Measurements from ENCODE around the gene TRIM44.
A peak's percentile ranks its signal among the peaks of the same experiment; 100 is the strongest.
"Not testable (repeated sequence)": the region's sequence is repeated elsewhere in the genome, so short reads cannot be mapped to it uniquely, and the experiment has no call there.

Gene TRIM44

GRCh38 chr11:35675901-35676610 lies 13.5 kb downstream of the TRIM44 start:
- no peak for DNase-seq

DNA sequence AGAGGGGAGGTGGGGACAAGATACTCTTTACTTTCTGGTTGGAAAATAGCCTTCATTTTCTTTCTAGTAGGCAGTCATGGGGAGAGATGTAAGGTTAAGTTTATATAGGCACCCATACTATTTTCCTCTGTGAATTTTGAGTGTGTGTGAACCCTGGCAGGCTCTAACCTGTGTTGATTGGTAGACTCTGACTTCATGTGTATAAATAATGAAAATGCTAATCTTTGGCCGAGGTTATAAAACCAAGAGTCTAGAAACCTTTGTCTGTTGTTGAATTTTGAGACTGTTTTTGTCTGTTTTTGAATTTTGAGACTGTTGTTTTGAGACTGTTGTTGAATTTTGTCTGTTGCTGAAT lies 14.0 kb downstream of the TRIM44 start:
- no peak for DNase-seq

- no peak for DNase-seq
These were observed 15.3 kb downstream of the TRIM44 start for GRCh38 chr11:35677904-35678303.

DNA sequence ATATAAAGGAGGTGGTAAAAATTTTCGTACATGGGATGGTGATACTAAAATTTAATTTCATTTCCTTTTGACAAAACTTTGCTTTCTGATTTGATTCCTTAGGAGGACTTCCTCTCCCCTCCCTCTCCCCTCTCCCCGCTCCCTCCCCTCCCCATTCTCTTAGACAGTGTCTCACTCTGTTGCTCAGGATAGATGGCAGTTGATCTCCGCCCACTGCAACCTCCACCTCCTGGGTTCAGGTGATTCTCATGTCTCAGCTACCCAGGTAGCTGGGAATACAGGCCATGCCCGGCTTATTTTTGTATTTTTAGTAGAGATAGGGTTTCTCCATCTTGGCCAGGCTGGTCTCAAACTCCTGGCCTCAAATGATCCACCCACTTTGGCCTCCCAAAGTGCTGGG lies 15.9 kb downstream of the TRIM44 start:
- no peak for DNase-seq

DNA sequence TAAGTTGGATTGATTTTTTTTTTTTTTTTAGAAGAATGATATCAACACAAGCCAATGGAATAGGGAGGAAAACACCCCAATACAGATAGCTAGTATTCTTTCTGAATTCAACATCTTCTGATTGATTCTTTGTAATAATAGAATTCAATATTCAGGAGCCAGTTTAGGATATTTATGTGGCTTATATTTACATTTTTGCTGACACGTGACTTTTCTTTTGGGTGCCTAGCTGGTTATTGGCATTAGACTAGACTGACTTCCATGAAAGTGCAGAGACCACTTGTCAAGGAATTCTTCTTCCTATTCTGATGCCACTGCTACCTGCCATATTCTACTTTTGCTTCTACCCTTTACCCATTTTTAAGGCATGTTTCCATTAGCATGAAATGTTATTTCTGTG lies 16.4 kb downstream of the TRIM44 start:
- no peak for DNase-seq

GRCh38 chr11:35680506-35680905 lies 17.9 kb downstream of the TRIM44 start:
- DNase-seq, result no peak

- no peak for DNase-seq
These were observed 18.7 kb downstream of the TRIM44 start for GRCh38 chr11:35681163-35681767.

DNA sequence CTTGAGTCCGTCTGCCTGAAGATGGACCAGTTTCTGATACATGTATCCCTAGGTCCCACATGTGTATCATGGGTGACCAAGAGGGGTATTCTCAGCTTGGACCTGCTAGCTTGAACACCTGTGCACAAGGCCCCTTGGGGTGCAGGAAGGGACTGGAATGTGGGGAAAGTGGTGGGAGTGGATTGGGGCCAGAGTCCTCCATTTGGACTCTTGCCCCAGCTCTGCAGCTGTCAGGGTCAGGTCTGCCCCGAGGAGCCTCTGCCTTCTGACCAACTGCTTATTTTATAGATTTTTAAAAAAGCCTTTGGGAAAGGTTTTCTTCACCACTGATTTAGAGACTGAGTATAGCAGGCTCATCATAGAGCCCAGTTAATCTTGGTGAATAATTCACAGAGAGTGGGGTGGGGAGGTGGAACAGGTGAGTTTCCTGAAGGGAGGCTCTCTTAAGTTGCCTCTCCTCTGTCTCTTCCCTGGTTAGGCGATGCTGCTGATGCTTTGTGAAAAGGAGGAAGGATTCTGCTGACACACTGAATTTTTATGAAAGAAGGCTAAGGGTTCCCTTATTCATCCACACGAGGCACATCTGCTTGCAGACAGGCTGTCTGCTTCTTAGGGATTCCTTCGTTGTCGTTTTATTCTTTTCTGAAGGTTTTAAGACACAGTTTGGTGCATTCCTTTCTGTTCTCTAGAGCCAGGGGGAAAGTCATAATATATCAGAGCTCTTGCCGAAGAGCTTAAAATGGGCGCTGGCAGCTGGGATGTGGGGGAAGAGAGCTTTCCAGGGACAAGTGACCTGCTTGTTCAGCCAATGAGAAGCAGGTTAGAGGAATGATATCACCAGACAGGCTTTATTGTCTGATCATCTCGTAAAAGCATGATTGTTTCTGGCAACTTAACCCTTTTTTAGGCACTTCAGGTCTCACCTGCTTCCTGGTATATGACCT lies 19.9 kb downstream of the TRIM44 start:
- DNase-seq, result no peak

- DNase-seq, result no peak
These were observed 21.3 kb downstream of the TRIM44 start for GRCh38 chr11:35683728-35684339.

- no peak for DNase-seq
These were observed 25.4 kb downstream of the TRIM44 start for GRCh38 chr11:35688023-35688422.

DNA sequence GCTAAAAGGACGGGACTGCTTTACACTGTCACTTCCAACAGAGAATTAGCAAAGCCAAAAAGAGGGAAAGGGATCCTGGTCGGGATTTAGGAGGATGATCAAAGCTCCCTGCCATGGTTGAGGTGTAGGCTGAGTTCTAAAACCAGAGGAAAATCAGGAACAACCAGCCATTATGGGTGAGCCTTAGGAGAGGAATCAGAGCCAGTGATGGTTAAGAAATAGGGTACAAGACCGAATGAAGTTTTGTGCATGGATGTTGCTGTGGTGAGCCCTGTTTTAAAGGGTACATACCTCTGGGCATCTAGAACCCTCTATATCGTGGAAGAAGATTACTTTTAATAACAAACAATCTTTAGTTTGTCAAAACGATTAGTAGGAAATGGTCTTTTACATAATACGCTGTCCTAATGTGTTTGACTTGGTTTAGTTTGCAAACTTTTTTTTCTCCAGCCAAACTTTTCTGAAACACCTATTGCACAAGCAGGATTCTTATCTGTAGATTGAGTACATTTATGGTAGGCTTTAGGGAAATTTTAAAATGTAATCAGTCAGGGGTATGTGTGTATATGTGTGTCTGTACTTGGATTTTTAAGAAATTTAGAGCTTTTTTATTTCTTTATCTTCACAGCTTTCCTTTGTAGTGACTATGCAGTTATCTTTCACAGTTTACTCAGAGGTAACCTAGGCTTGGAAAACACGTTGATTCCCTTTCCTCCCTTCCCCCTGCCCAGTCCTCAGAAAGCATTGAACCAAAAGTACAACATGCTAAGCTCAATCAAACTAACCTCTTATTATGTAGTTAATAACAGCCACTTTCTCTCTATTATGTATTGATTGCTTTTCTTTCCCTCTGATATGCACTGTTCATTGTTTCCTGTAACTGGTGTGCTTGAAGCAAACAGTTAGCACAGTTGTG lies 26.8 kb downstream of the TRIM44 start:
- no peak for DNase-seq

DNA sequence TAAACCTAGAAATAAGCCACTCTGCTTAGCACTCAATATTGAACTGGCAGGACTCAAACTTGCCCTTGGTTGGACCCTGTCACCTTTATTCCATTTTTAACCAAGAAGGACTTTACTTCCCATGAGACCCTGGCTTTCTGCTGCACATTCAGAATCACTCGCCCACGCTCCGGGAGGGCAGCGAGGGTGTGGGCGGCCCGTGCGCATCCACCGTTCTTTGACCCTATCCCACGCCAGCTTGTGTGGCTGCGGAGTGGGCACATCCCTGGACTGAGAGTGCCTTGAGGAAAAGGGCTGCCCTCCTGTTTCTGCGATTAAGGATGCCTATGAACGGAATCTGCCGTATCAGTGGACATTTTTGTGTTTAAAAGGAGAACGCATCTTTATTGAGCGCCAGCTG lies 39.6 kb downstream of the TRIM44 start:
- no peak for DNase-seq

GRCh38 chr11:35709376-35709775 lies 46.8 kb downstream of the TRIM44 start:
- DNase-seq, result no peak

GRCh38 chr11:35711173-35711910 lies 48.8 kb downstream of the TRIM44 start:
- DNase-seq, result no peak

GRCh38 chr11:35711924-35712323 lies 49.3 kb downstream of the TRIM44 start:
- DNase-seq, result no peak

DNA sequence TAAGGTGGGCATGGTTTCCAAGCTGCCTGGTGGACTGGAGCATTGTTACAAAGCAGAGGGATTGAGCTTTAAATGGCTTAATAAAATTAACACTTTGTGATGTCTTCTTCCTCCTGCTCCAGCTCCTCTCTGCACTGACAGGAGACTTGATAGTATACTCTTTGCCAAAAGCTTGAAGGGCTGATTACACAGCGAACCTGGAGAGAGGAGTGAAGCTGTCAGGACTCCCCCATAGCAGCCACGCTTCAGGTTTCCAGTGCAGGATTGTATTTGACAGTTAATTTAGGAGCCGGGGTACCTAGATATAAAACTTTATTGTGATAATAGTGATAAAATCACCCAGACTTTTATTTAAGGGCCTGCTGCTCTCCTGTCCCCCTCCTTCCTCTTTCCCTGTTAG lies 50.0 kb downstream of the TRIM44 start:
- no peak for DNase-seq

DNA sequence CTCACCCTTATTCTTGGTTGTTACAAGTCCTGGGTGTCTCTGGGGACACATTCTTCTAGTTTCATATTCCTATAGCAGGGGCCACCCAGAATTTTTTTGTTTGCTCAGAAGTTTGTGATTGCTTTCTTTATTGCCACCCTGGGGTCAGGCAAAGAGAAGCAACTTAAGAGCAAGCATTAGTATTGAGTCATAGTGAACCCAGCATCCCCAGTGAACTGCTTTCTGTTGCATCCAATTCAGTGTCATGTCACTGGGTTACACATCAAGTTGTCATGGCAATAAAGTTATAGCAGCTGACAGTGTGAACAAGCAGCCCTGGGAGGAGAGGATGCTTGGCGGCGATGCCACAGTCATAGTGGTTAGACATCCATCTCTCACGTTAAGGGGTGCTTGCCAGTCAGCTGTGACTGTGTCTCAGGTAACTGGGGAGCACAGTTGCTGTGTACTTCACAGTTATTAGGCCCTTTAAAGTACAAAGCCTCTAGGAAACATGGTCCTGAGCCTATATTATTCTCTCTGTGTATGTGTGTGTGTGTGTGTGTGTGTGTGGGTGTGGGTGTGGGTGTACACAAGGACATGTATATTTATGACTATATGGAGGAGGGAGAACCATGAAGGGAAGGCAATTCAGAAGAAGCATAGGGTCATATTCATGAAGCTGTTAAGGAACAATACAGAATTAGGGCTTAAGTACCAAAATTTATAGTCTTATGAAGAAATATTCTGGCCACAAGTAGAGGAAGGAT lies 52.5 kb downstream of the TRIM44 start:
- peak in 1 of 2 donors; percentile 5 for DNase-seq

DNA sequence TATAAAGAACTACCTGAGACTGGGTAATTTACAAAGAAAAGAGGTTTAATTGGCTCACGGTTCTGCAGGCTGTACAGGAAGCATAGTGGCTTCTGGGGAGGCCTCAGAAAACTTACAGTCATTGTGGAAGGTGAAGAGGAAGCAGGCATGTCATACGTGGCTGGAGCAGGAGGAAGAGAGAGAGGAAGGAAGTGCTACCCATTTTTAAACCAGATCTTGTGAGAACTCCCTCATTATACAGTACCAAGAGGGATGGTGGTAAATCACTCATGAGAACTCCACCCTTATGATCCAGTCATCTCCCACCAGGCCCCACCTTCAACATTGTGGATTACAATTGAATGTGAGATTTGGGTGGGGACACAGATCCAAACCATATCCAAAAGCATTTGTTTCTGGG lies 53.1 kb downstream of the TRIM44 start:
- DNase-seq, result not testable (repeated sequence)

DNA sequence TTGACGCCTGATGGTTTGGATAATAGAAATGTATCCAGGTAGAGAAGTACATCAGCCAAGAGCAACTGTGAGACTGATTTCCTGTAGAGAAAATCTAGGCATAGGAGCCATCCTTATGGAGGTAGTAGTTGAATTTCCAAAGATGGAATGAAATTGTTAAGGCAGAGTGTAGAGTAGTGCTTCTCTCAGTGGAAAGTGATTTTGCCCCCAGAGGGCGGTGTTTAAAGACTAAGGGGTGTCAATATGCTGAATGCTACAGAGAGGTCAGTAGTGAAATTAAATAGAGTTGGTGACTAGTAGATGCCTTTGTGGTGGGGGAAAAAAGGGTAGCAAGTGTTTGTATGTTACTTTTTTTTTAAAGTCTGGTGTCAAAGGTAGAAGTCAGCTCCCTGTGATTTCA lies 54.5 kb downstream of the TRIM44 start:
- no peak for DNase-seq

DNA sequence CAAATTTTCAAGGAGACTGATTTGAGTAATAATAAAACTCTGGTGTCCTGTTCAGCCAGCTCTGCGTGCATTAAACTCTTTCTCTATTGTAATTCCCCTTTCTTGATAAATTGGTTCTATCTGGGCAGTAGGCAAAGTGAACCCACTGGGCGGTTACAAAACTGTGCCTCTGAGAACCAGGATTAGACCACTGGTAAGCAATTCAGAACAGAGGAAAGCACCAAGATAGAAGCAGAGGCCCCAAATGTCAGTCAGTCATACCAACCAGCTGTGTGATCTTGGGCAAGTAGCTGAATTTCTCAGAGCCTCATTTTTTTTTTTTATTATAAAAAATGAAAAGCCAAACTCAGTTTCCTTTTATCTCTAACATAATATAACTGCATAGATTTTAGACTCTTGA lies 54.9 kb downstream of the TRIM44 start:
- DNase-seq, result no peak

Data from stimulated activated CD4-positive, alpha-beta T cell treated with anti-CD3 and anti-CD28 coated beads, Interleukin-2, amount 100 ng/mL, for 24 hours (primary cell).